Measurements from ENCODE around the gene RNF212B.
"Not testable (repeated sequence)": the region's sequence is repeated elsewhere in the genome, so short reads cannot be mapped to it uniquely, and the experiment has no call there.

The RNF212B gene, protein sequence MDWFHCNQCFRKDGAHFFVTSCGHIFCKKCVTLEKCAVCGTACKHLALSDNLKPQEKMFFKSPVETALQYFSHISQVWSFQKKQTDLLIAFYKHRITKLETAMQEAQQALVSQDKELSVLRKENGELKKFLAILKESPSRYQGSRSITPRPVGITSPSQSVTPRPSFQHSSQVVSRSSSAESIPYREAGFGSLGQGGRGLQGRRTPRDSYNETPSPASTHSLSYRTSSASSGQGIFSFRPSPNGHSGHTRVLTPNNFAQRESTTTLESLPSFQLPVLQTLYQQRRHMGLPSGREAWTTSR

DNA sequence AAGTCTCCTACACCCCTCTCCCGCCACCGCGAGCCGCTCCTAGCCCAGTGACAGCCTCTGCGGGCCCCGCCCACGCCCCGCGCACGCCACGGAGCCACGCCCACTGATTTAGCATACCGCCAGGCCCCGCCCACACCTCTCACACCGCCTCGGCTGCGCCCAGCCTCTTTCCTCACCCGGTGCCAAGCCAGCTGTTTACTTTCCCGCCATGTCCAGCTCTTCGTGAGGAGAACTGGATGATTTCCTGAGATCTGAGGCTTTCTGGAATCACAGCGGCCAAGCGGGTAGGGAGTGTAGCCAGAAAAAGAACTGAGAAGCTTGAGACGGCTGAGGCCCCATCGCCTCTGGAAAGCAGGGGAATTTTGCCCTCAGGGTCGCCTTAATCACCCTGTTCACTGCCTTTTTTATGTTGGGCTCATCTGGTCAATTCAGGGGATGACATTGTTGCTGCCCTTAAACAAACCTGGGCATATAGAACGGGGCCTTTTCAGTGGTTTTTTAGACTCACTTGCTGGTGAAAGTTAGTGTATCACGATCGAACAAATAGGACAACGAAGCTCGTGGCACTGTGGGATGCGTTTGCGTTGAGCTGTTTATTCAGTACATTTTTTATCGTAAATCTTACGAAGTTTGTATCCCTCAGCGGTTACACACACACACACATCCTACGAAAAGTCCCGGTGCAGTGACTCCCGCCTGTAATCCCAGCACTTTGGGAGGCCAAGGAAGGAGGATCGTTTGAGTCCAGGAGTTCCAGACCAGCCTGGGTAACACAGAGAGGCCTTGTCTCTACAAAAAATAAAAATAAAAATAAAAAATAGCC lies at the start of gene RNF212B:
TSS of gene RNF212B (plus strand) at position 165 of the 823 bp plus-strand sequence. CDS start 2,410 bp downstream, outside the sequence.
- peak; percentile 16 for DNase-seq (ENCODE audit: low read depth)

- no peak for DNase-seq (ENCODE audit: low read depth)
Measured at GRCh38 chr14:23193432-23193831, 44.3 kb upstream of the RNF212B start.

GRCh38 chr14:23195552-23196101 lies 42.1 kb upstream of the RNF212B start:
- DNase-seq (ENCODE audit: low read depth): no peak

DNA sequence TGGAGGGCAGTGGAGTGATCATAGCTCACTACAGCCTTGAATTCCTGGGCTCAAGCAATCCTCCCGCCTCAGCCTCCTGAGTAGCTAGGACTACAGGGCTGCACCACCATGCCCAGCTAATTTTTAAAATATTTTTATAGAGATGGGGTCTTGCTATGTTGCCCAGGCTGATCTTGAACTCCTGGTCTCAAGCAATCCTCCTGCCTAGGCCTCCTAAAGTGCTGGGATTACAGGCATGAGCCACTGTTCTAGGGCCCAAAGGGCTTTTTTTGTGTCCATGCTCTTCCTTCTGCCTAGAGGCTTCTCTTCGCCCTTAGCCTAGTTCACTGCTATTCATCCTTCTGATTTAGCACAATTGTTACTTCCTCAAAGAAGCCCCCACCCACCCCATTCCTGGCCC lies 41.2 kb upstream of the RNF212B start:
- DNase-seq (ENCODE audit: low read depth): not testable (repeated sequence)

DNA sequence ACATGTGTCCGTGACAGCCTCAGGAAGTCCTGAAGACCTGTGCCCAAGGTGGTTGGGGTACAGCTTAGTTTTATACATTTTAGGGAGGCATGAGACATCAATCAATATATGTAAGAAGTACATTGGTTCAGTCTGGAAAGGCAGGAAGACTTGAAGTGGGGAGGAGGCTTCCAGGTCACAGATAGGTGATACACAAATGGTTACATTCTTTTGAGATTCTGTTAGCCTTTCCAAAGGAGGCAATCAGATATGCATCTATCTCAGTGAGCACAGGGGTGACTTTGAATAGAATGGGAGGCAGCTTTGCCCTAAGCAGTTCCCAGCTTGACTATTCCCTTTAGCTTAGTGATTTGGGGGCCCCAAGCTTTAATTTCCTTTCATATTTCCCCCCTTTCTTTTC lies 38.6 kb upstream of the RNF212B start:
- not testable (repeated sequence) for DNase-seq (ENCODE audit: low read depth)

DNA sequence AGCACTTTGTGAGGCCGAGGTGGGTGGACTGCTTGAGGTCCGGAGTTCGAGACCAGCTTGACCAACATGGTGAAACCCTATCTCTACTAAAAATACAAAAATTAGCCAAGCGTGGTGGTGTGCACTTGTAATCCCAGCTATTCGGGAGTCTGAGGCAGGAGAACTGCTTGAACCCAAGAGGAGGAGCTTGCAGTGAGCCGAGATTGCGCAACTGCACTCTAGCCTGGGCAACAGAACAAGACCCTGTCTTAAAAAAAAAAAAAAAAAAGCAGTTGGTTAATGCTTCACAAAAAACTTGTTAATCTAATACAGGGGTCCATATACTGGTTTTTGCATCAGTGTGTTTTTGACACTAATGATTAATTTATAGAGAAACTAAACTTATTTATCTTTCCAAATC lies 35.7 kb upstream of the RNF212B start:
- DNase-seq (ENCODE audit: low read depth): no peak

GRCh38 chr14:23206422-23207145 lies 31.2 kb upstream of the RNF212B start:
- no peak for DNase-seq (ENCODE audit: low read depth)

- no peak for DNase-seq (ENCODE audit: low read depth)
Measured at GRCh38 chr14:23207146-23207540, 30.6 kb upstream of the RNF212B start.

- DNase-seq (ENCODE audit: low read depth): no peak
Measured at GRCh38 chr14:23208324-23208723, 29.4 kb upstream of the RNF212B start.

GRCh38 chr14:23209651-23210423 lies 27.9 kb upstream of the RNF212B start:
- peak; percentile 22 for DNase-seq (ENCODE audit: low read depth)

- no peak for DNase-seq (ENCODE audit: low read depth)
Measured at GRCh38 chr14:23215421-23215820, 22.3 kb upstream of the RNF212B start.

DNA sequence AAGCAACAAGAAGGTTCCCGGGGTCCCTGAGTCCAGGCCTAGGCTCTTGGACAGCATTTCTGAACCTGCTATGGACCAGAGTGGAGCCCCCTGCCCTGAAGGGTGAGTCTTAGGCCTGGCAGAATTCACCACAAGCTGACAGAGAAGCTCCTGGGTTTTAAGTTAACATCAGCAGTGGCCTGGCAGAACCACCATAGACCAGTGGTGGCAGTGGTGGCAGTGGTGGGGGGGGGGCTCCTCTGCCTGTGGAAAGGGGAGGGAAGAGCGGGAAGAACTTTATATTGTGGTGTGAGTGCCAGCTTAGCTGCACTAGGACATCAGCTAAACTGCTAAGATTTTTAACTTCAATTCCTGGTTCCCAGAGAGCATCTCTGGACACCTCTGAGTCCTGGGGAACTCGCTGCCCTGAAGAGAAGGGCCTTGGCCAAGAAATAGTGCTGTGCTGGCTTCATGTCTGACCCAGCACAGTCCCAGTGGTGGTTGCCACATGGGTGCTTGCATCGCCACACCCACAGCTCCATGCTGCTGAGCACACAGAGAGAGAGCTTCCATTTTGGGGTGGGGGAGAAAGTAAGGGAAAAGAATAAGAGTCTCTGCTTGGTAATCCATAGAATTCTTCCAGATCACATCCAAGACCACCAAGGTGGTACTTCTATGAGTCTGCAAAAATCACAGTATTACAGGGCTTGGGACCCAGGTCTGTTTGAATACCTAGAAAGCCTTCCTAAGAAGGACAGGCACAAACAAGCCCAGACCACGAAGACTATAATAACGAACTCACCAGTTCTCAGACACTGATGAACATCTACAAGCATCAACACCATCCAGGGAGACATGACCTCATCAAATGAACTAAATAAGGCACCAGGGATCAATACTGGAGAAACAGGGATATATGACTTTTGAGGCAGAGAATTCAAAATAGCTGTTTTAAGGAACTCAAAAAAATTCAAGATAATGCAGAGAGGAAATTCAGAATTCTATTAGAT lies 20.4 kb upstream of the RNF212B start:
- no peak for DNase-seq (ENCODE audit: low read depth)

GRCh38 chr14:23219075-23219474 lies 18.7 kb upstream of the RNF212B start:
- no peak for DNase-seq (ENCODE audit: low read depth)

DNA sequence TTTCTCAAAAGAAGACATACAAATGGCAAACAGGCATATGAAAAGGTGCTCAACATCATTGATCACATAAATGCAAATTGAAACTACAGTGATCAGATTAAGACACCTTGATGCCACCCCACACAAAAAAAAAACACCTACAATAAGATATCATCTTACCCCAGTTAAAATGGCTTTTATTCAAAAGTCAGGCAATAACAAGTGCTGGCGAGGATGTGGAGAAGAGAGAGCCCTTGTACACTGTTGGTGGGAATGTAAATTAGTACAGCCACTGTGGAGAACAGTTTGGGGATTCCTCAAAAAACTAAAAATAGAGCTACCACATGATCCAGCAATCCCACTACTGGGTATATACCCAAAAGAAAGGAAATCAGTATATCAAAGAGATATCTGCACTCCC lies 12.8 kb upstream of the RNF212B start:
- not testable (repeated sequence) for DNase-seq (ENCODE audit: low read depth)

DNA sequence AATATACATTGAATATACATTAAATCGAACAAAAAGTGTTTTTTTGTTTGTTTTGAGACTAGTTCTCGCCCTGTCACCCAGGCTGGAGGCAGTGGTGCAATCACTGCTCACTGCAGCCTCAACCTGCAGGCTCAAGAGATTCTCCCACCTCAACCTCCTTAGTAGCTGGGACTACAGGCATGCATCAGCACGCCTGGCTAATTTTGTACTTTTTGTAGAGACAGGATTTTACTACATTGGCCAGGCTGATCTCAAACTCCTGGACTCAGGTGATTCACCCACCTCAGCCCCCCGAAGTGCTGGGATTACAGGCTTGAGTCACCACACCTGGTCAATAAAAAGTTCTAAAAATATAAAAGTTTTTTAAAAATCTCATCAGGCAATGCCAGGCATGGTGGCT lies 10.2 kb upstream of the RNF212B start:
- DNase-seq (ENCODE audit: low read depth): no peak

DNA sequence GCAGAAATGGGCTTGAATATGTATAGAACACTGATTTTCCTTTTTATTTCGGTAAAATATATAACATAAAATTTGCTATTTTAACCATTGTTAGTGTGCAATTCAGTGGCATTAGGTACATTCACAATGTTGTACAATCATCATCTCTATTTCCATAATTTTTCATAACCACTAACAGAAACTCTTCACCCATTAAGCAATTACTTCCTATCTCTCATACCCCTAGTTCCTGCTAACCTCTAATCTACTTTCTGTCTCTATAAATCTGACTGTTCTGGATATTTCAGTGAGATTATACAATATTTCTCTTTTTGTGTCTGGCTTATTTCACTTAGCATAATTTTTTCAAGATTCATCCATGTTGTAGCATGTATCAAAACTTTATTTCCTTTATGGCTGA lies 8.9 kb upstream of the RNF212B start:
- no peak for DNase-seq (ENCODE audit: low read depth)

GRCh38 chr14:23232241-23232808 lies 5.4 kb upstream of the RNF212B start:
- not testable (repeated sequence) for DNase-seq (ENCODE audit: low read depth)

- no peak for DNase-seq (ENCODE audit: low read depth)
Measured at GRCh38 chr14:23240661-23241060, 2.9 kb downstream of the RNF212B start.

GRCh38 chr14:23241061-23241715 lies 3.5 kb downstream of the RNF212B start:
- not testable (repeated sequence) for DNase-seq (ENCODE audit: low read depth)
